NCI-H2227 treated with DMSO at 0.1 percent for 48 hours (cell line): ENCODE results near the gene ZMYND15.
"Not testable (repeated sequence)": the region's sequence is repeated elsewhere in the genome, so short reads cannot be mapped to it uniquely, and the experiment has no call there.

Experiments
- DNase-seq: peaks from one replicate; lab custom pipeline; 2025; lab: John Stamatoyannopoulos, UW

ZMYND15 gene

GRCh38 chr17:4739122-4740024 is at the start of gene ZMYND15, which contains the start of gene CXCL16:
Gene ZMYND15 (plus strand): TSS chr17:4739833. CDS start chr17:4740549, 716 bp downstream.
Gene CXCL16 (minus strand): TSS chr17:4739928. CDS start chr17:4739339, 589 bp downstream.
- DNase-seq = no peak

GRCh38 chr17:4689872-4690271 is 49.8 kb upstream of the ZMYND15 start:
- not testable (repeated sequence) for DNase-seq

- DNase-seq = no peak
Observed at GRCh38 chr17:4690745-4691144, 48.9 kb upstream of the ZMYND15 start.

- no peak for DNase-seq
Observed at GRCh38 chr17:4691686-4692085, 47.9 kb upstream of the ZMYND15 start.

- no peak for DNase-seq
Observed at GRCh38 chr17:4693416-4693815, 46.2 kb upstream of the ZMYND15 start.

GRCh38 chr17:4696437-4696805 is 43.2 kb upstream of the ZMYND15 start:
- DNase-seq = no peak

- not testable (repeated sequence) for DNase-seq
Observed at GRCh38 chr17:4699401-4700056, 40.1 kb upstream of the ZMYND15 start.

- DNase-seq = no peak
Observed at GRCh38 chr17:4701116-4701515, 38.5 kb upstream of the ZMYND15 start.

GRCh38 chr17:4703330-4703691 is 36.3 kb upstream of the ZMYND15 start:
- DNase-seq = no peak

GRCh38 chr17:4704574-4704907 is 35.1 kb upstream of the ZMYND15 start:
- DNase-seq = not testable (repeated sequence)

GRCh38 chr17:4704991-4705390 is 34.6 kb upstream of the ZMYND15 start:
- no peak for DNase-seq

- no peak for DNase-seq
Observed at GRCh38 chr17:4706121-4706520, 33.5 kb upstream of the ZMYND15 start.

- DNase-seq = peak; percentile 12
Observed at GRCh38 chr17:4708436-4708835, 31.2 kb upstream of the ZMYND15 start.

- peak; percentile 94 for DNase-seq
Observed at GRCh38 chr17:4709794-4710692, 29.6 kb upstream of the ZMYND15 start, which contains the start of gene ARRB2. Gene ARRB2 (plus strand): TSS chr17:4710632. CDS start chr17:4710722, 90 bp downstream.

- DNase-seq = no peak
Observed at GRCh38 chr17:4710693-4711634, 28.7 kb upstream of the ZMYND15 start.

GRCh38 chr17:4711661-4712181 is 27.9 kb upstream of the ZMYND15 start:
- no peak for DNase-seq

- no peak for DNase-seq
Observed at GRCh38 chr17:4712526-4712925, 27.1 kb upstream of the ZMYND15 start.

- not testable (repeated sequence) for DNase-seq
Observed at GRCh38 chr17:4714340-4715062, 25.1 kb upstream of the ZMYND15 start.

- no peak for DNase-seq
Observed at GRCh38 chr17:4715063-4715744, 24.4 kb upstream of the ZMYND15 start.
